Mammary epithelial cell (primary cell): Measurements from ENCODE around the gene CER1.

Experiments
- EZH2 ChIP-seq: IDR thresholded peaks from 2 replicates; pipeline ENCODE4 v1.6.1; 2012; ENCODE audit warnings: low read length, inconsistent platforms, borderline replicate concordance
- TF ChIP-seq, protein P1 (sequence below), 2 donors: IDR thresholded peaks in 1 of 2; conservative IDR thresholded peaks in 1 of 2; 2 replicates each; pipeline ENCODE4 v1.5.1; 2011 to 2012; ENCODE audit warnings: inconsistent platforms in 2 of 2, low read length in 2 of 2, mild to moderate bottlenecking in 2 of 2, control low read depth in 1 of 2, low read depth in 1 of 2; ENCODE audit not compliant: insufficient read depth in 1 of 2; ENCODE audit errors: extremely low read depth in 1 of 2

DNA sequence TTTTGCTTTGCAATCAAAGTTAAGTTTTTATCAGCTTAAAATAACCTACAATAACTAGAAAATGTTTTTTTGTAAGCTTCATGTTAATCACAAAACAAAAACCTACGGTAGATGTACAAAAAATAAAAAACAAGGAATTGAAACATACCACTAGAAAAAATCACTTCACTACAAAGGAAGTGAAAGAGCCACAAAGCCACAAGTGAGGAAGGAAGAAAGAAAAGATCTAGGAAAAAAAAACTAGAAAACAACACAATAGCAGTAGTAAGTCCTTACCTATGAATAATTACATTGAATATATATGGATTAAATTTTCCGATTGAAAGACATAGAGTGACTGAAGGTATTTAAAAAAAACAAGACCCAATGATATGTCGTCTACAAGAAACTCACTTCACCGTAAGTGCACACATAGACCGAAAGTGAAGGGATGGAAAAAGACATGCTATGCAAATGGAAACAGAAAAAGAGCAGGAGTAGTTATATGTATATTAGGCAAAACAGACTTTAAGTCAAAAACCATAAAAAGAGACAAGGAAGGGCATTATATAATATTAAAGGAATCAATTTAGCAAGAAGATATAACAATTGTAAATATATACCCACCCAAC lies 15.9 kb downstream of the CER1 start:
- TF ChIP-seq, protein P1, sequence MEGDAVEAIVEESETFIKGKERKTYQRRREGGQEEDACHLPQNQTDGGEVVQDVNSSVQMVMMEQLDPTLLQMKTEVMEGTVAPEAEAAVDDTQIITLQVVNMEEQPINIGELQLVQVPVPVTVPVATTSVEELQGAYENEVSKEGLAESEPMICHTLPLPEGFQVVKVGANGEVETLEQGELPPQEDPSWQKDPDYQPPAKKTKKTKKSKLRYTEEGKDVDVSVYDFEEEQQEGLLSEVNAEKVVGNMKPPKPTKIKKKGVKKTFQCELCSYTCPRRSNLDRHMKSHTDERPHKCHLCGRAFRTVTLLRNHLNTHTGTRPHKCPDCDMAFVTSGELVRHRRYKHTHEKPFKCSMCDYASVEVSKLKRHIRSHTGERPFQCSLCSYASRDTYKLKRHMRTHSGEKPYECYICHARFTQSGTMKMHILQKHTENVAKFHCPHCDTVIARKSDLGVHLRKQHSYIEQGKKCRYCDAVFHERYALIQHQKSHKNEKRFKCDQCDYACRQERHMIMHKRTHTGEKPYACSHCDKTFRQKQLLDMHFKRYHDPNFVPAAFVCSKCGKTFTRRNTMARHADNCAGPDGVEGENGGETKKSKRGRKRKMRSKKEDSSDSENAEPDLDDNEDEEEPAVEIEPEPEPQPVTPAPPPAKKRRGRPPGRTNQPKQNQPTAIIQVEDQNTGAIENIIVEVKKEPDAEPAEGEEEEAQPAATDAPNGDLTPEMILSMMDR (conservative IDR thresholded peaks at IDR 0.05 in 1 of 2, IDR thresholded peaks at IDR 0.05 in 1 of 2; ENCODE audit: extremely low read depth in 1 of 2, insufficient read depth in 1 of 2, low read depth in 1 of 2, low read length in 2 of 2): no peak
- TF ChIP-seq EZH2: no peak
